Renal pelvis (tissue), 4 donors: ENCODE measurements around the gene RHBDF2. TPM values are rescaled to one million over a fixed set of nuclear protein-coding genes. Genes with fewer than 3 reads are reported as not detected.

Experiments
- DNase-seq: peaks from one replicate; pipeline ENCODE4 v3.0.0-alpha.2; 2013
- polyA plus RNA-seq, 3 donors: library from polyadenylated mRNA; unstranded; fragments of 120-200 nt; gene quantifications; one replicate each; pipeline ENCODE4 v1.2.1, GENCODE V29; 2013; ENCODE audit not compliant: insufficient read length in 3 of 3

The RHBDF2 gene
- polyA plus RNA-seq, 3 donors, result 7.7 to 9.9 (median 9.1) TPM

DNA sequence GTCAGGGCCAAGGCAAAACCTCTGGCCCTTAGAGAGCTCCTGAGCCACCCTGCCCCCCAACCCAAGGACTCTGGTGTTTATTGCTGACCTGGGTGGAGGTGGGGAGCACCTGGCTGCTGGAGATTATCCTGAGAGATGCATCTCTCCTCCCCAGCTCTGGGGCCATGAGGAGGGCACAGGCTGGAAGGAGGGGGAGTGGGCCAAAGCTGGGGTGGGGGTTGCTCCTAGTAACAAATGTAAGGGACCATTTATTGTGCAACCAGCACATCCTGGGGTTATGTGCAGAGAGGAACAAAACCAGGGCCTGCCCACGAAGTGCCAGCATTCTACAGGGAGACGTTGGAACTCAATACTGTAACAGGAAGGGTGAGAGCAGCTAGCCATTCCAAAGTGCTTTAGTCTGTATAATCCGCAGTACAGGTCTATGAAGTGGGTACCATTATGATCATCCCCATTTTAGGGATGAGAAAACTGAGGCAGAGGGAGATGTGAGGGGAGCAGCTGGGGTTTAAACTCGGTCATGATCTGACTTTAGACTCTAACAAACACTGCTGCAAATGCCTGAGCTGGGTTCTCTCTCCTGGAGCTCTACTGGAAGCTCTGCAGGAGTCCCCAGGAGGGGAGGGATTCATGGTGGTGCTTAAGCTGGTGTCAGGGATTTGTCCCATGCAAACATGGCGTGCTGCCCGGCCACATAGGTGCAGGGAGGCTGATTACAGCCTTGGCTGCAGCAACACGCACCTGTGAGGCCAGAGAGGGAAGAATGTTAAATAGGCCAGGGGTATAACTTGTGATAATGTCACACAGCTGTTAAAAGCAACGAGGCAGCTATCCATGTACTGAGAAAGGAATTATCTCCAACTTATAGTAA, 1.4 kb upstream of the RHBDF2 start:
- DNase-seq, result no peak

DNA sequence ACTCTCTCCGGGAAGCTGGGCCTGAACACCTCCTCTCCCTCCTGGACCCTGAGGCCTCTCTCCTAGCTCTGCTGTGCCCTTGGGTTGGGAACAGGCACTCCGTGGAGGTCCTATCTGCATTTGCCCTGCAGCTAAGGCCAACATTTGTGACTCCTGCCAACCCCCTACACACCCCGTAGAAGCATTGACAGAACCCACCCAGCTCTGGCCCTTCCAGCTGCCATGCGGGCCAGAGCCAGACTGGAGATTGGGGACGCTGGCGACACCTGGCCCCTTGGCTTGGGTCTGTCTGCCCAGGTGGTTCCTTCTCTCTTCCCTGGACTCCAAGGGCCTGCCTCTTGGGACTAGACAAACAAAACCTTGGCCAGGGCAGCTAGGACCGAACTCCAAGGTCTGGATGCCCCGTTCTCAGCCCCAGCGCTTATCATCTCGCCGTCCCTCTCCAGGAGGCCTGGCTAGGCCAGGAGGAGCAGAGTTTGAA, 644 bp upstream of the RHBDF2 start:
- DNase-seq, result no peak

DNA sequence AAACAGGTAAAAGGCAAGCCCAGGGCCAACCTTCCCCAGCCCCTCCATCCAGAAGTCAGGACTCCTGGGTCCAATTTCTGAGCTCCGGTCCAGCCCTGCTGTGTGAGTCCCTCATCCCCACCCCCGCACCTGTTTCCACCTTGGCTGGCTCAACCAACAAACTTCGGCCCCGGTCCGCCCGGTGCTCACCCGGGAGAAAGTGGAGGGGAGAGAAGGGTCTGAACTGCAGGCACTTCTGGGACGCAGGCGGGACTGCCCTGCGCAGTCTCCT, 541 bp downstream of the RHBDF2 start:
- no peak for DNase-seq

DNA sequence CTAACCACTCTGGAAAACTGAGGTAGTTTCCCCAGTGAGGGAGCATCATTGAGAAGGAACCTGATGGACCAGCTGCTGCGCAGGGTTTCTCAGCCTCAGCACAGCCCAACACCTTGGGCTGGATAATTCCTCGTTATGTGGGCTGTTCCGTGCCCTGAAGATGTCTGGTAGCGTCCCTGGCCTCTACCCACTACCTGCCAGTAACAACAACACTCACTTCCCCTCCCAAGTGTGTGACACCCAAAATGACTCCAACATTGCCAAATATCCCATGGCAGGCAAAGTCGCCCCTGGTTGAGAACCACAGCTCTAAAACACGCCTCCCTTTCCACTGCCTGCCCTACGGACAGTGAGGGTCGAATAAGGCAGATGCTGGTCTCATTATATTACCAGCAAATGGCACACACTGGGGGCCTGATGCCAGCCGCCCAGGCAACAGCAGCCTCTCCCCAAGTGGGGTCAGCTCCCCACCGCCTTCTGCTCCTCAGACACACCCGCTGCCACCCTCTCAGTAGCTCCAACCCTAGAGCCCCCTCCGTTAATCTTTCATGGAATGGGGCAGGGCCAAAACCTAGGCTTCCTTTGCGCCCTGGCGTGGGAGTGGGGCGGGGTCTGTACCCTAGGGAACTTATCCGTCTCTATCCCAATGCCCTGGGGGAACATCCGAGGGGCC, 1.0 kb downstream of the RHBDF2 start:
- no peak for DNase-seq

DNA sequence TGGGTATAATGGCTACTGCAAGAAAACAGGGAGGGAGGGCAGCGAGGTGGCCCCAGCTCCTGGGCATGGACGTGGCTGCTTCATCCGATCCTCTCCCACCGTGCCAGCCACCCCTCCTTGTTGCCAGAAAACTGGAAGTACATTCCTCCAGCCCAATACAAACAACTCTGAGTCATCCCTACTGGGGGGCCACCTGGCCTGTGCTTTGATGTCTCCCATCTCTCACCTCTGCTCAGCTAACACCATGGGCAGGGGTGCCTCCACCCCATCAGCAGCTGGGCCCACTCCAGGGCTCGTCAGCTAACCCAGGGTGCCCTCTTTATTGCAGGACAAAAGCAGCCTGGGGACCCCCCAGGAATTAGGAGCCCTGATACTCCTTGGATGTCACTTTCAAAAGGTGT, 2.0 kb downstream of the RHBDF2 start:
- DNase-seq, result no peak

DNA sequence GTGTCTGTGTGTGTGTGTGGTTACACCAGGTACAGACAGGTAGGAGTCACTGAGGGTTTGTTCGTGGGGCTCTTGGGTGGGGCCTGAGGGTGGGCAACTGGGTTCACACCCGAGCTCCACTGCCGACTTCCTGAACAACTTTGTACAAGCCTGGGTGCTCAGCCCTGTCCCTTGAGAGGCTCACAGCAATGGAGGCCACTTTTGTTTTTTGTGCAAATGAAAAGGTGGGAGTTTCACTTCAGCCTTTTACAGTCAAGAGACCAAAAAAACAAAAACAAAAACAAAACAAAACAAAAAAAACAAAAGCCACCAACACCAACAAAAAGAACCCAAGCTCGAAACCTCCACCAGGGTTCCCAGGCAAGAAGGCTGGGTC, 2.4 kb downstream of the RHBDF2 start:
- DNase-seq, result no peak

DNA sequence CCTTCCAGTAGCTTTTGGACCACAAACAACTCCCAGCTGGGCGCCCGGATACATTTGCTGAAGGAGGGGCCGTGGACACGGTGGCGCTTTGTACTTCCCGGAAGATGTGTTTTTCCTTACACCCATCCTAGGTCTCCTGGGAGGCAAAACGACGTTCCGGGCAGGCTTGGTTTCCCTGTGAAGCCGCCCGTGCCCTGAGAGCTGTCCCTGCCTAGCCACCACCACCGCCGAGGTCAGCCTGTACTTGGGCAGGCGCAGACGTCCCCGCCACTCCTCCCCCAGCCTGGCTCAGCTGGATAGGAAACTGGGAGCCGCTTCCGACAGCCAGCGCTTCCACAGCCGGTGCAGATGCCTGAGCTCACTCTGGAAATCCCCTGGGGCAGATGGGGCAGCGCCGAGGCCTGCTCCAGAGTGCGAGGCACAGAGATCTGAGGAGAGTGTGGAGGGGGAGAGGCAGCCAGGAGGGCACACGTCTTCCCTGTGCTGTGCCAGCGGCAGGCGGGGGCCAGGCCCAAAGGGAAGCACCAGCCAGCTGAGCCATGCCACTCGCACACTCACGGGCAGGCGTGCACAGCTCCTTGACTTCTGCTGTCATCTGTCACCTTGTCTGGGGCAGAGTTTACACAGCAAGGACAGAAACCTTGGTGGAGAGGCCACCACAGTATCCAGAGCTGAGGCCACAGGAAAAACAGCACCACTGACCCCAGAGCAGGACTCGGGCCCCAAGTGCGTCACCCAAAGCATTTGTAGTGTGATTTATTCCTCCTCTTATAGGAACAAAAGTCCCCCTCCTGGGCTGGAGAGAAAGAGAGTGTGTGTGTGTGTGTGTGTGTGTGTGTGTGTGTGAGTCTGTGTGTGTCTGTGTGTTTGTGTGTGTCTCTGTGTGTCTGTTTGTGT, 3.0 kb downstream of the RHBDF2 start:
- peak; percentile 72 for DNase-seq

DNA sequence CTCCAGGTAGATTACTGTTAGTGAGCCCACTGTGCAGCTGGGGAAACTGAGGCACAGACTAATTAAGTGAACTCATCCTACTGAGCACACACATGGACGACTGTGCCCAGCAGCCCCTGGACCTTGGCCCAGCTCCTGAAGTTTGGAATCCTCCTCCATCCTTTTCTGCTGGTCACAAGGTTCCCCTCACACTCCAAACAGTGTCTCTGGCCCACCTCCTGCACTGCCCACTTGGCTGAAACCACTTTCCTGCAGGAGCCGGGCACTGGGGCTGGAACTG, 3.6 kb downstream of the RHBDF2 start:
- no peak for DNase-seq

DNA sequence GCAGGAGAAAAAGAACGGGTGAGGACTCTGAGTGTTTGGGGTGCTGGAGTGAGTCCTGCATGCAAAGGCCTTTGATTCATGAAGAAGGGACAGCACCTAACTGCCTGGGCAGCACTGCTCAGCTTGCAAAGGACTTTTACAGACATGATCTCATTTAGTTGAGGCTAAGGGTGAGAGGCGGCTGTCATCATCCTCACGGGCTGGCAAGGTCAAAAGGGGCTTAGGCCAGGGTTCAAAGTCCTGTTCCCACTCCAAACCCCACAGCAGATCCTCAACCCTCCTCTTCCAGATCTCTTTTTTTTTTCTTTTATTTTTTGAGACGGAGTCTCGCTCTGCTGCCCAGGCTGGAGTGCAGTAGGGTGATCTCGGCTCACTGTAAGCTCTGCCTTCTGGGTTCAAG, 4.8 kb downstream of the RHBDF2 start:
- no peak for DNase-seq

DNA sequence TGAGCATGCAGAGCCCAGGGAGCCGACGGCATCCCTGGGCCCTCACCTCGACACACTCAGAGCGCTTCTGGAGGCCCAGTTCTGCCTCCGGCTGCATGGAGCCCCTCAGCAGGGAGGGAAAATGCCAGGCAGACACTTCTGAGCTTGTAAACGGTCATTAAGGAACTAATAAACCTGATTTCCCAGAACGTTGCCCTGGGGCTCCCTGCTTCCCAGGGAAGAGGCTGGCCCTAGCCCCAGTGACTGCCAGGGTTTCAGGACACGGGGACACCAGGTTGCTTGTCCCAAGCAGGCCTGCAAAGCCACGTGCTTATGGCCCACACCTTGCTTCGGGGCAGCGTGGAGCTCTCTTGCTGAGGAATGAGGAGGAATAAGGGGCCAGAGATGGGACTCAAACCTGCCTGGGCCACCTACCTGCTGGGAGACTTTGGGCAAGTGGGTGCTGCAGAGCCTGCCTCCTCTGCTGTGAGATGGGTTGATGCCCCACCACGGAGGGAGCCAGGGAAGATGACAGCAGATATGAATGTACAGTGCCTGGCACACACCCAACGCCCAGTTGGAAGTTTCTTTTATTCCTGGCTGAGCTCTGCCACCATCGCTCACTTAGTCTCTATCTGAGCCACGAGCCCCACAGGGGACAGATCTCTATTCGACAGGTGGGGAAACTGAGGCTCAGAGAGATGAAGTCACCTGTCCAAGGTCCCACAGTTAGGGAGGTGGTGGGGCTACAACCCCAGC, 5.4 kb downstream of the RHBDF2 start:
- no peak for DNase-seq

DNA sequence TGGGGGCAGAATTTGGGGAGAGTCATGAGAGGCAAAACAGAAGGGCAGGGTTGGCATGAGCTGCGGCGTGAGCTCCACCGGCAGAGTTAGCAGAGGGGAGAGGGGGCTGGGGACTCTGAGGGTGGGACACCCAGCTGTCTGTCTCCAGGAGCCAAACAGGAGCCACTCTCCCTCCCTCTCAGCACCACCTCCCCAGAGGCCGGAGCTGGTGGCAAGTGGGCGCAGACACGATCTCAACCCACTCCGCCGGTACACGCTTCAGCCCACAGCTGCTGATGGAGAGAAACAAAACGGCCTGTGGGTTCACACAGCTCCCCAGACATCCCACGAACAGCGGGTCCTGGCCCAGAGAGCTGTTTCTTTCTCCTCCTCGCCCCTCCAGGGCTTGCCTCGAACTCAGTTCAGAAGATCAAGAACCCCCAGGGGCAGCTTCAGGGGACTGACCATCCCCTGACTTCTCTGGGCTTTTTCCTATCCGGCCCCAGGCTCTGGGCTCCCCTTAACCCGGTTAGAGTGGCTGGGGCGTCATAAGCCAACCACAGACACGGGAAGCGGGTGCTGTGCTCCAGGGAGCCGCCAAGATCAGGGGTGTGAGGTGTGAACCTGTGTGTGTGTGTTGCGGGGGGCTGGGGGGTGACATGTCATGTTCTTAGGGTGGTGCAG, 7.6 kb downstream of the RHBDF2 start:
- no peak for DNase-seq

DNA sequence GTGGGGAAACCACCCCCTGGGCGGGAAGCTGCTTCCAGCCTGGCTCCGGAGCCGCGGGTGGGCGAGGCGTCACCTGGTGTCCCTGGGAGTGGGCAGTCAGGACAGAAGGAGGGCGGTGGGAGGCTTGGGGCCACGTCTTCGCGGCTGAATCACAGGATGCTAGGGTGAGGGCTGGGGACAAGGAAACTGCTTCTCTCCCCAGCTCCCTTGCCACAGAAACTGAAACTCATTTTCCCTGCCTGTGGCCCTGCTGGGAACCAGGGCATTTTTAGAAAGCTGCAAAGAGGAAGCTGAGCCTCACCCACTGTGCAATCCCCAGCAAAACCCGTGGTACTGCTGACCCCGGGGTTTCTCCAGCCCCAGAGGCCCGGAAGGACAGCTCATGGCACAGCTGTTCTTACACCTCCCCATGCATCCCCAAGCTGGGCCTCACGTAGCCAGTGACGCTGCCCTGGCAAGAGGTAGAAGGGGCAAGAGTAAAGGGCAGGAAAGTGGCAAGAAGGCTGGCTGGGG, 8.2 kb downstream of the RHBDF2 start:
- no peak for DNase-seq

DNA sequence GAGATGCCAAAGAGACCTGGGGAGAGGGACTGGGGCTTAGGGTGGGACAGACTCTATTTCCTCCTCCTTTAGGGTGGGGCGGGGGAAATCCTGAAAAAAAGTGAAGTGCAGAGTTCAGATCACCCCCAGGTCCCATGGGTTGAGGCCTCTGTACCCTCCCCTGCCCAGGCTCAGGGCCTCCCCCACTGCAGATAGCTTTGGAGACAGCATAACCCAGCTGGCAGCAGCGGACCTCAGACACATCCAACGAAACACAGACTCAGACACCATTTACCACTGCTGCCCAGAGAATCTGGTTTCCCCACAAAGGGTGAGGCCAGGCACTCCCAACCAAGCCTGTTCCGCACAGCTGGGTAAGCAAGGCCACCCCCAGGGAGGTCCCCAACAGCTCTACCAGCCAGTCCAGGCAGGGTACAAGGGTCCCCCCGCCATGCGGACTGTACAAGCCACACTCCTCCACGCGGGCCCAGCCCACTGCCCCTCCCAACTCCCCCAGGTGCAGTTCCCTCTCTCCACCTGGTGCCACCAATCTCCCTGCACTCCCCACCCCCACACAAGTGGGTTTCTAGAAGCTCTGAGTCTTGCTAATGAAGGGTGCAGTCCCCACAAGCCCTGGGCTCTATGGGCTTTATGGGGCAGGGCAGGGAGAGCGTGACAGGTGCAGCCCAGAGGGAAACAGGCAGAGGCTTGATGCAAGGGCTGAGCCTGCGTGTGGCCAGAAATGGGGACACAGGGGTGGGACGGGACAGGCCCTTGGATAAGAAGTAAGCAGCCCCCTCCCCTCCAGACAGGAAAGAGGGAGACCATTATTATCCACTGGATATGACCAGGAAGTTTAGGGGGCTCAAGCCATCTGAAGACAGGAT, 8.9 kb downstream of the RHBDF2 start:
- no peak for DNase-seq

DNA sequence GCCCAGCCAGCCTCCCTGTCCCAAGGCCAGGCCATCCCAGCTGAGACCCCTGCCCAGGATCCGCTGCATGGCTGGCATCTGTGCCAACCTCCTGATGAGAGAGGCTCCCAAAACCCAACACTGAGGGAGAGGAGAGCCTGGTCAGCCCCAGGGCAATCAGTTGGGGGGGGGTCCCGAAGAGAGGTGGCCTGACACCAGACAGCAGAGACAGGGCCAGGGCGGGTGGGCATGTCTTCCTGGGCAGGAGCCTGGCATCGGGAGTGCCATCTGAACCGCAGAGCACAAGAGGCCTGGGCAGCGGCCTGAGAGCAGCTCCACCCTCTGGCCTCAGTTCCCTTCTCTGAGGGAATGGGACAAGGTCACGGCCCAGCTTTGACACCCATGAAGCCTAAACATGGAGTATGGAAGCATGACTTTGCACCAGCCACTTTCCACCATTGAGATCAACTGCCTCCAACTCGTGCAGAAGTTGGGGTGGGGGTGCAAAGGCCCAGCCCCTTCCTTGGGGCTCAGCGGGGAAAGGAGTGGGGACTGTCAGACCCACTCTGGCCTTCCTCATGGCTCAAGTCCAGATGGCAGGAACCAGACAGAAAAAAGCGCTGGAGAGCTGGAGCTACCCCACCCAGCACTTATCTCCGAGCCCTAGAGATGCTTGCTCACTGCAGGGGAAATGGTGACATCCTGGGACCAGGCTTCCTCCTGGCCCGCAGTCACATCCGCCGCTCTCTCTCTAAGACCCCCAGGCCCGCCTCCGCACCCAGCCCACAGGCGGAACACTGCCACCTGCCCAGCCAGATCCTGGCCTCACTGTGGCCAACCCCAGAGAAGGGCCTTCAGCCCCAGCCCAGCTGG, 9.7 kb downstream of the RHBDF2 start:
- DNase-seq, result no peak

DNA sequence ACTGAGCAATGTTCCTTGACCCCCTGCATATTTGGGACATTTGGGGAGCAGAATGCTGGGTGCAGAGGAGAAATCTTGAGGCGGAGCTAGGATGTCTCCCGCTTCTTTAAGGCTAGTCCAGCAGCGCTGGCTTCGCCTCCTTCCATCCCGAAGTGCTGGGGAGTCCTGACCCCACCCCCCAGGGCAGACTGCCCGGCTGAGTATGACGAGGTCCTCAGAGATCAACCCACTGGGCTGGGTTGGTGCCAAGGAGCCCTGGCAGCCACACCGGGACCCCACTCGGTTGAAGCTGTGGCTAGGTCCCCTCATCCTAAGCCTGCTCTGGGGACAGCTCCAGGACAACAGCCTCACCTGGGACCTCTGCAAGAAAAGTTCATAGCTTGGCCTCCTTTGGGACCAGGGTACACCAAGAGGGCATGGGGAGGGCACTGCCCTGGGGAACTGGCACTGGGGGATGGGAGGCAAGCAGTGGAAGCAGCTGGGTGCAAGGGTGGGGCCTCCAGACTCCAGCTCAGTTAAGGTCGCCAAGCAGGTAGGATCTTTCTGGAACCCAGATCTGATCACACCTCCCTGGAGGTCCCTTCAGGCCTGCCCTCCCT, 11.0 kb downstream of the RHBDF2 start:
- DNase-seq, result no peak

DNA sequence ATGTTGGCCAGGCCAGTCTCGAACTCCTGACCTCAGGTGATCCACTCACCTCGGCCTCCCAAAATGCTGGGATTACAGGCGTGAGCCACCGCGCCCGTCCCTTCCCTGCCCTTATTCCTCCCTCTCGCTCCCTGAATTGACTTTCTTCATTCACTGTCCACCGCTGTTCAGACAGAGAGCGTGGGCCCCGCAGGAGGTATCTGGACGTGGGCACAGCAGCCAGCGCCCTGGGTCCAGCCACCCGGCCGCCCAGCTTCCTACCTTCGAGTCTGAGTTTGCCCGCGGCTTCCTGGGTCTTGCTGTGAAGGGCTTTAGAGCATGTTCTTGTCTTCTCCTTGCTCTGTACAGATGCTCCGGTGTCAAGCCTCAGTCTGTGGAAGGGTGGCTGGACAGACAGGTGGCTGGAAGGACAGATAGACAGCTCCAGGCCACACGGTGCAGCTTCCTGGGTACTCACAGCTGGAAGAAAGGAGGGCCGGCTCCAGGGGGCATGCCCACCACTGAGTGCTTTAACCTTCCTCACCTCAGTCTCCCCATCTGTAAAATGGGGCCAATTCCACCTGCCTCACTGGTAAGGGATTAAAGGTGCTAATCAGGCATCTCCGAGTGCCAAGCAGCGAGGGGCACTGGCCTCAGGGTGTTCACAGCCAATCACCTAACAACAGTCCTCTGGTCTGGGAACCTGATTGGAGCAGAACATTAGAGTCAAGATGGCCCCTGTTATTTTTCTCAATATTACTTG, 13.6 kb downstream of the RHBDF2 start:
- no peak for DNase-seq

DNA sequence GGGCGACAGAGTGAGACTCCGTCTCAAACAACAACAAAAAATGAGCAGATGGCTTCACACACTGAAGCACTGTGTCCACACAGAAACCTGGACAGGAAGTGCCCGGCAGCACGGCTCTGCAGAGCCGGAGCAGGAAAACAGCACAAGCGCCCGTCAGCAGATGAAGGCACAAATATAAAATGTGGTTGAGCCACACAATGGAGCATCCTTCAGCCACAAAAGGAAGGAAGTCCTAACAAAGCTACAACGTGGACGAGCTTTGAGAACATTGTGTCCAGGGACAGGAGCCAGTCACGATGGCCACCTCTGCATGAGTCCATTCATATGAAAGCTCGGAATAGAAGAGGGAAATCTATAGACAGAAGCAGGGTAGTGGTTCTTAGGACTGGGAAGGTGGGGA, 15.7 kb downstream of the RHBDF2 start:
- no peak for DNase-seq

DNA sequence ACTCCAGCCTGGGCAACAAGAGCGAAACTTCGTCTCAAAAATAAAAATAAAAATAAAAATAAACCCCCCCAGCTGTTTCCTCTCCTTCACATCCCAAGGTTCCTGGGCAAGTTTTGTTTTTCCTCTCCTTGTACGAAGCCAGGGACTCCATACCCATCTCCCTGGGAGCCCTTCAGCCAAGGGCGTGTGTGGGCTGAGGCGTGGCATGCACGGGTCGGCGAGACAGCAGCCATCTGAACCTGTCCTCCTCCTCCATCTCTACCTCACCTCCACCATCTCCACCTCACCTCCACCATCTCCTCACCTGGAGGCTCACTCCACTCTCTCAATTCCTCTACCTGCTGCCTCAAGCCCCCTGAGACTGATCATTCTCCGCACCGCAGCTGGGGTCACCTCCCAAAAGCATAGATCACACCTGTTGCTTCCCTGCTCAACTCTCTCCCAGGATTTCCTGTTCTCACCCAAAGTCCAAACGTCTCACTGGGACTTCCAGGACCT, 16.9 kb downstream of the RHBDF2 start:
- DNase-seq, result no peak
